ENCODE results near the gene OBSCN. TPM values are rescaled to one million over a fixed set of nuclear protein-coding genes. Genes with fewer than 3 reads are reported as not detected.

Gene OBSCN
- total RNA-seq, 2 experiments from 2014 or later = 29.5 to 45.2 TPM

DNA sequence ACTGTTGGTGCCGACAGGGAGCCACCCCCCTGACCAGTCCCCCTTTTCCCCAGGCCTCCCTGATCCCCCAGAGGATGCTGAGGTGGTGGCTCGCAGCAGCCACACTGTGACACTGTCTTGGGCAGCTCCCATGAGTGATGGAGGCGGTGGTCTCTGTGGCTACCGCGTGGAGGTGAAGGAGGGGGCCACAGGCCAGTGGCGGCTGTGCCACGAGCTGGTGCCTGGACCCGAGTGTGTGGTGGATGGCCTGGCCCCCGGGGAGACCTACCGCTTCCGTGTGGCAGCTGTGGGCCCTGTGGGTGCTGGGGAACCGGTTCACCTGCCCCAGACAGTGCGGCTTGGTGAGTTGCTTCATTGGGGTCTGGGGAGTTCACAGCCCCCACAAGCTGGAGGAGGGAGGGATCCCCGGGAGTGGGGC lies 109.6 kb downstream of the OBSCN start:
- BruUV-seq (replicated peaks) = no TSS peak
- ChIA-PET POLR2A (interaction anchor here (0.5 kb wide), 1 partner anchor 1512 kb away, joined by 4 read pairs; no protein-coding TSS in a partner anchor), CTCF (ENCODE audit: unreplicated experiment) (no interaction called here)
- H3K4me2 ChIP-seq (ENCODE audit: low read length) = no peak overlapping the region
- no peak overlapping the region for H2AFZ ChIP-seq (ENCODE audit: low read length)
- no peak for DNase-seq (ENCODE audit: low spot score)
- H3K4me1 ChIP-seq (ENCODE audit: insufficient read depth, low read length, poor library complexity, severe bottlenecking) = no peaks in the 10 kb centered on the region
- intact Hi-C loops (cut with micrococcal nuclease; ENCODE audit: unreplicated experiment) = no loop called here
- no peaks in the 10 kb centered on the region for H3K9me3 ChIP-seq (ENCODE audit: low read length)
- H3K36me3 ChIP-seq (ENCODE audit: insufficient read depth, low read length) = peaks cover 20% of the 10 kb centered on the region
- H3K4me3 ChIP-seq (ENCODE audit: low read depth, low read length, poor library complexity, severe bottlenecking) = no peak overlapping the region
- H3K79me2 ChIP-seq (ENCODE audit: insufficient read depth, low read depth, low read length) = no peaks in the 10 kb centered on the region
- no peaks in the 10 kb centered on the region for H4K20me1 ChIP-seq (ENCODE audit: insufficient read depth, low read length)
- H3K9me2 ChIP-seq (ENCODE audit: insufficient read depth, low read length) = no peaks in the 10 kb centered on the region
- H3K27ac ChIP-seq (ENCODE audit: low read depth, low read length, poor library complexity, severe bottlenecking) = no peak overlapping the region
- TF ChIP-seq, protein P1, sequence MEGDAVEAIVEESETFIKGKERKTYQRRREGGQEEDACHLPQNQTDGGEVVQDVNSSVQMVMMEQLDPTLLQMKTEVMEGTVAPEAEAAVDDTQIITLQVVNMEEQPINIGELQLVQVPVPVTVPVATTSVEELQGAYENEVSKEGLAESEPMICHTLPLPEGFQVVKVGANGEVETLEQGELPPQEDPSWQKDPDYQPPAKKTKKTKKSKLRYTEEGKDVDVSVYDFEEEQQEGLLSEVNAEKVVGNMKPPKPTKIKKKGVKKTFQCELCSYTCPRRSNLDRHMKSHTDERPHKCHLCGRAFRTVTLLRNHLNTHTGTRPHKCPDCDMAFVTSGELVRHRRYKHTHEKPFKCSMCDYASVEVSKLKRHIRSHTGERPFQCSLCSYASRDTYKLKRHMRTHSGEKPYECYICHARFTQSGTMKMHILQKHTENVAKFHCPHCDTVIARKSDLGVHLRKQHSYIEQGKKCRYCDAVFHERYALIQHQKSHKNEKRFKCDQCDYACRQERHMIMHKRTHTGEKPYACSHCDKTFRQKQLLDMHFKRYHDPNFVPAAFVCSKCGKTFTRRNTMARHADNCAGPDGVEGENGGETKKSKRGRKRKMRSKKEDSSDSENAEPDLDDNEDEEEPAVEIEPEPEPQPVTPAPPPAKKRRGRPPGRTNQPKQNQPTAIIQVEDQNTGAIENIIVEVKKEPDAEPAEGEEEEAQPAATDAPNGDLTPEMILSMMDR (conservative IDR thresholded peaks at IDR 0.05; ENCODE audit: low read length) = no peak
- no peak for TF ChIP-seq EZH2phosphoT487 (IDR thresholded peaks at IDR 0.05; ENCODE audit: borderline replicate concordance, low read depth, low read length)

DNA sequence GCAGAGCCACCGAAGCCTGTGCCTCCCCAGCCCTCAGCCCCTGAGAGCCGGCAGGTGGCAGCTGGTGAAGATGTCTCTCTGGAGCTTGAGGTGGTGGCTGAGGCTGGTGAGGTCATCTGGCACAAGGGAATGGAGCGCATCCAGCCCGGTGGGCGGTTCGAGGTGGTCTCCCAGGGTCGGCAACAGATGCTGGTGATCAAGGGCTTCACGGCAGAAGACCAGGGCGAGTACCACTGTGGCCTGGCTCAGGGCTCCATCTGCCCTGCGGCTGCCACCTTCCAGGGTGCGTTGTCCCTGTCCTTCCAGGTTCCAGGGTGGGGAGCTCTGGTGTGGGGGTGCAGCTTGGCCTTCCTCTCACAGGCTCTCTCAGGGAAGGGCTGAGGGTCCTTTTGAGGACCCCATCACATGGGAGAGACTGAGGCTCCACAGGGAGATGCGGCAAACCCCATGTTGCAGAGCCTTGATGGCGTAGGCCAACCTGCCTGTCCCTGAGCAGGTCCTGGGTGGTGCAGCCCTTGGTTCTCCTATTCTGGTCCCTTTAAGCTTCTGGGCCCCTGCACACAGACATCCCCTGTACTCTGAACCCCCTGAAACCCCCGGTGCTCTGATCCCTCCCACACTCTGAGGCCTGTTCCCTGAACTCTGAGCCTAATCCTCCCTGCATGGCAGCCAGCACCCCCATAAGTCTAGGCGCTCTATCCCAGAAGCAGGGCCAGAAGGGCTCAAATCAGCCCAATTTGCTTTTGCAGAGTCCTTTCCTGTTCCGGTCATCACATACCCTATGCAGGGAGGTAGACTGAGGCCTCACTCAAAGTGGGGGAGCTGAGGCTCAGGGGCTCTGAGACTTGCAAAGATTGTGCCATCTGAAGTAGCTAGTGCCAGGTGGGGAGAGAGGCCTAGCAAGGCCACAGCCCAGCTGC lies 110.3 kb downstream of the OBSCN start:
- BruUV-seq (replicated peaks) = no TSS peak
- ChIA-PET POLR2A (no interaction called here), CTCF (ENCODE audit: unreplicated experiment) (no interaction called here)
- intact Hi-C loops (cut with micrococcal nuclease; ENCODE audit: unreplicated experiment) = no loop called here
- Histone ChIP-seq H3K9me3 (ENCODE audit: low read length) (no peaks in the 10 kb centered on the region), H4K20me1 (ENCODE audit: insufficient read depth, low read length) (no peaks in the 10 kb centered on the region), H3K36me3 (ENCODE audit: insufficient read depth, low read length) (peaks cover 22% of the 10 kb centered on the region), H3K9me2 (ENCODE audit: insufficient read depth, low read length) (no peaks in the 10 kb centered on the region), H3K27ac (ENCODE audit: low read depth, low read length, poor library complexity, severe bottlenecking) (no peak overlapping the region), H3K4me3 (ENCODE audit: low read depth, low read length, poor library complexity, severe bottlenecking) (no peak overlapping the region), H3K4me2 (ENCODE audit: low read length) (no peak overlapping the region), H2AFZ (ENCODE audit: low read length) (no peak overlapping the region), H3K4me1 (ENCODE audit: insufficient read depth, low read length, poor library complexity, severe bottlenecking) (no peaks in the 10 kb centered on the region), H3K79me2 (ENCODE audit: insufficient read depth, low read depth, low read length) (no peaks in the 10 kb centered on the region)
- TF ChIP-seq, protein P1 (conservative IDR thresholded peaks at IDR 0.05; ENCODE audit: low read length) = no peak
- TF ChIP-seq EZH2phosphoT487 (IDR thresholded peaks at IDR 0.05; ENCODE audit: borderline replicate concordance, low read depth, low read length) = no peak
- no peak for DNase-seq (ENCODE audit: low spot score)

DNA sequence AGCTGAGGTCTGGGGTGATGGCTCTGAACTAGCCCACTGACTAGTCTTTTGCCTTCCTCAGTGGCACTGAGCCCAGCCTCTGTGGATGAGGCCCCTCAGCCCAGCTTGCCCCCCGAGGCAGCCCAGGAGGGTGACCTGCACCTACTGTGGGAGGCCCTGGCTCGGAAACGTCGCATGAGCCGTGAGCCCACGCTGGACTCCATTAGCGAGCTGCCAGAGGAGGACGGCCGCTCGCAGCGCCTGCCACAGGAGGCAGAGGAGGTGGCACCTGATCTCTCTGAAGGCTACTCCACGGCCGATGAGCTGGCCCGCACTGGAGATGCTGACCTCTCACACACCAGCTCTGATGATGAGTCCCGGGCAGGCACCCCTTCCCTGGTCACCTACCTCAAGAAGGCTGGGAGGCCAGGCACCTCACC lies 111.0 kb downstream of the OBSCN start:
- Histone ChIP-seq H3K9me2 (ENCODE audit: insufficient read depth, low read length) (no peaks in the 10 kb centered on the region), H3K27ac (ENCODE audit: low read depth, low read length, poor library complexity, severe bottlenecking) (no peak overlapping the region), H2AFZ (ENCODE audit: low read length) (no peak overlapping the region), H3K79me2 (ENCODE audit: insufficient read depth, low read depth, low read length) (no peaks in the 10 kb centered on the region), H3K9me3 (ENCODE audit: low read length) (no peaks in the 10 kb centered on the region), H3K4me1 (ENCODE audit: insufficient read depth, low read length, poor library complexity, severe bottlenecking) (no peaks in the 10 kb centered on the region), H3K4me2 (ENCODE audit: low read length) (no peak overlapping the region), H3K4me3 (ENCODE audit: low read depth, low read length, poor library complexity, severe bottlenecking) (no peak overlapping the region), H3K36me3 (ENCODE audit: insufficient read depth, low read length) (peaks cover 23% of the 10 kb centered on the region), H4K20me1 (ENCODE audit: insufficient read depth, low read length) (no peaks in the 10 kb centered on the region)
- no TSS peak for BruUV-seq (replicated peaks)
- DNase-seq (ENCODE audit: low spot score) = no peak
- TF ChIP-seq, protein P1 (conservative IDR thresholded peaks at IDR 0.05; ENCODE audit: low read length) = no peak
- no peak for TF ChIP-seq EZH2phosphoT487 (IDR thresholded peaks at IDR 0.05; ENCODE audit: borderline replicate concordance, low read depth, low read length)
- POLR2A ChIA-PET = no interaction called here
- CTCF ChIA-PET (ENCODE audit: unreplicated experiment) = no interaction called here
- intact Hi-C loops (cut with micrococcal nuclease; ENCODE audit: unreplicated experiment) = no loop called here

Measured in OCI-LY7 (cell line).